Endothelial cell of umbilical vein (primary cell): ENCODE data around the gene PTGR3.

Source experiments
- CTCF ChIP-seq, 2 donors: IDR thresholded peaks; 1 replicate in 1 of 2; 2 replicates in 1 of 2; pipeline ENCODE4 v1.5.1; 2011; ENCODE audit warnings: low read length in 2 of 2, mild to moderate bottlenecking in 2 of 2, moderate library complexity in 2 of 2, control low read depth in 1 of 2, inconsistent platforms in 1 of 2, low read depth in 1 of 2; ENCODE audit not compliant: insufficient read depth in 1 of 2; ENCODE audit errors: extremely low read depth in 1 of 2
- POLR2A ChIP-seq: IDR thresholded peaks from 2 replicates; pipeline ENCODE4 v1.6.1; 2012; ENCODE audit warnings: low read depth, mild to moderate bottlenecking, control low read depth, low read length

- no peak for TF ChIP-seq CTCF (IDR thresholded peaks at IDR 0.05; ENCODE audit: extremely low read depth in 1 of 2, insufficient read depth in 1 of 2, low read depth in 1 of 2, low read length in 2 of 2)
- TF ChIP-seq POLR2A, result no peak
Observed at GRCh38 chr18:75200071-75200470, 8.9 kb downstream of the PTGR3 start.
